Hepatocyte (in vitro differentiated cells): ENCODE data around the gene SPTAN1.

Experiments used
- EZH2 ChIP-seq: fragments of 200-600 bp; sonication (generic); IDR thresholded peaks from 2 replicates; pipeline ENCODE4 v1.6.1; 2016; ENCODE audit warnings: antibody characterized with exemption, mild to moderate bottlenecking, borderline replicate concordance
- EZH2phosphoT487 ChIP-seq: fragments of 200-600 bp; sonication (generic); IDR thresholded peaks from one replicate; pipeline ENCODE4 v1.6.1; 2018; ENCODE audit warnings: antibody characterized with exemption, mild to moderate bottlenecking, low read depth, moderate library complexity; ENCODE audit not compliant: unreplicated experiment, severe bottlenecking
- TF ChIP-seq, protein P1 (sequence below): fragments of 200-600 bp; sonication (generic); IDR thresholded peaks from 2 replicates; pipeline ENCODE4 v1.5.1; 2016; ENCODE audit warnings: antibody characterized with exemption, mild to moderate bottlenecking; ENCODE audit not compliant: poor library complexity

DNA sequence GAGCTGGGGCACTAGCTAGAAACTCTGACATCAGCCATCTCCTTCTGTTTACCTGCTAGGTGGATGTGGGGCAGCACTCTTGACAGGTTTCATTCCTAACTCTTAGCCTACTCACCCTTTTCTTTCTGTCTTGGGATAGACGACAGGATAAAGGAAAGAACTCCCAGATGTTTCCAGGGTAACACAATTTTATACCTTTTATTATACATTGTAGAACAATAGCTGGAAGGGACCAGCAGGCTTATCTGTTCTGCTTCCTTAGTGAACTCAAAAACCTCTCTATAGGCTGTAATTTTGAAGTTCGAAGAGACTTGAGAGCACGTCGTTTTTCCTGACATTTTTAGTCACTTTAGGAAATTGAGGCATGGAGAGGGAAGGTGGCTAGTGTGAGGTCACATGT, 13.2 kb downstream of the SPTAN1 start:
- TF ChIP-seq EZH2 (no peak), EZH2phosphoT487 (no peak)
- TF ChIP-seq, protein P1, sequence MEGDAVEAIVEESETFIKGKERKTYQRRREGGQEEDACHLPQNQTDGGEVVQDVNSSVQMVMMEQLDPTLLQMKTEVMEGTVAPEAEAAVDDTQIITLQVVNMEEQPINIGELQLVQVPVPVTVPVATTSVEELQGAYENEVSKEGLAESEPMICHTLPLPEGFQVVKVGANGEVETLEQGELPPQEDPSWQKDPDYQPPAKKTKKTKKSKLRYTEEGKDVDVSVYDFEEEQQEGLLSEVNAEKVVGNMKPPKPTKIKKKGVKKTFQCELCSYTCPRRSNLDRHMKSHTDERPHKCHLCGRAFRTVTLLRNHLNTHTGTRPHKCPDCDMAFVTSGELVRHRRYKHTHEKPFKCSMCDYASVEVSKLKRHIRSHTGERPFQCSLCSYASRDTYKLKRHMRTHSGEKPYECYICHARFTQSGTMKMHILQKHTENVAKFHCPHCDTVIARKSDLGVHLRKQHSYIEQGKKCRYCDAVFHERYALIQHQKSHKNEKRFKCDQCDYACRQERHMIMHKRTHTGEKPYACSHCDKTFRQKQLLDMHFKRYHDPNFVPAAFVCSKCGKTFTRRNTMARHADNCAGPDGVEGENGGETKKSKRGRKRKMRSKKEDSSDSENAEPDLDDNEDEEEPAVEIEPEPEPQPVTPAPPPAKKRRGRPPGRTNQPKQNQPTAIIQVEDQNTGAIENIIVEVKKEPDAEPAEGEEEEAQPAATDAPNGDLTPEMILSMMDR = no peak
